IMR-90 (cell line): ENCODE data around the gene ANK3. TPM values are rescaled to one million over a fixed set of nuclear protein-coding genes. Genes with fewer than 3 reads are reported as not detected.

Experiments used
- ATAC-seq: fragments of 200-7000 bp; cut with Tn5 transposase; 2 replicates; pipeline ENCODE4 v1.9.1; 2020; ENCODE audit warnings: low read depth, mild to moderate bottlenecking, moderate library complexity
- BruUV-seq: library from RNA; stranded (reverse); fragments of 400-500 nt; replicated peaks from 2 replicates; lab custom pipeline; 2021; lab: Mats Ljungman, UMichigan
- CTCF ChIA-PET: fragments of 300-600 bp; formaldehyde crosslinking; extraction: SDS; loops from one replicate; lab custom pipeline; 2021; ENCODE audit warnings: antibody characterized with exemption; lab: Yijun Ruan, JAX
- POLR2A ChIA-PET: fragments of 300-600 bp; sonication (Branson Sonifier 250); formaldehyde crosslinking; loops from one replicate; lab custom pipeline; 2022; ENCODE audit warnings: antibody characterized with exemption; ENCODE audit not compliant: unreplicated experiment; lab: Charles Lee
- DNase-seq: peaks from one replicate; pipeline ENCODE4 v3.0.0; 2013
- H2AFZ ChIP-seq: replicated peaks from 2 replicates; pipeline ENCODE3; 2013; ENCODE audit warnings: low read length, mild to moderate bottlenecking; ENCODE audit not compliant: poor library complexity
- H2AK5ac ChIP-seq: 2 replicates; pipeline ENCODE4 v1.6.1; 2013; ENCODE audit warnings: low read depth, low read length, inconsistent platforms
- H2AK9ac ChIP-seq: replicated peaks from 2 replicates; pipeline ENCODE3; 2013; ENCODE audit warnings: mild to moderate bottlenecking, low read depth, low read length, moderate library complexity; ENCODE audit not compliant: poor library complexity
- H2BK120ac ChIP-seq: 2 replicates; pipeline ENCODE4 v1.6.1; 2013; ENCODE audit warnings: low read depth, low read length, inconsistent platforms
- H2BK15ac ChIP-seq: 3 replicates; pipeline ENCODE4 v1.6.1; 2013; ENCODE audit warnings: low read depth, low read length, inconsistent platforms
- H2BK20ac ChIP-seq: 2 replicates; pipeline ENCODE4 v1.6.1; 2013; ENCODE audit warnings: low read depth, mild to moderate bottlenecking, inconsistent platforms, low read length, moderate library complexity
- H2BK5ac ChIP-seq: 2 replicates; pipeline ENCODE4 v1.6.1; 2013; ENCODE audit warnings: mild to moderate bottlenecking, low read depth, low read length, inconsistent platforms; ENCODE audit not compliant: poor library complexity, severe bottlenecking
- H3K14ac ChIP-seq: replicated peaks from 2 replicates; pipeline ENCODE4 v1.6.1; 2013; ENCODE audit warnings: low read depth, low read length, inconsistent platforms
- H3K18ac ChIP-seq: 2 replicates; pipeline ENCODE4 v1.6.1; 2013; ENCODE audit warnings: low read depth, low read length, control low read depth
- H3K23ac ChIP-seq: 2 replicates; pipeline ENCODE4 v1.6.1; 2013; ENCODE audit warnings: low read depth, low read length, inconsistent platforms
- H3K27ac ChIP-seq: 2 replicates; pipeline ENCODE4 v1.5.1; 2013; ENCODE audit warnings: mild to moderate bottlenecking, control low read depth, low read length; ENCODE audit not compliant: insufficient read depth
- H3K27me3 ChIP-seq: 2 replicates; pipeline ENCODE4 v1.6.1; 2013; ENCODE audit warnings: low read length; ENCODE audit not compliant: control insufficient read depth, insufficient read depth
- H3K36me3 ChIP-seq: 2 replicates; pipeline ENCODE4 v1.6.1; 2013; ENCODE audit warnings: low read length, mixed read lengths; ENCODE audit not compliant: control insufficient read depth, insufficient read depth
- H3K4ac ChIP-seq: 2 replicates; pipeline ENCODE4 v1.6.1; 2013; ENCODE audit warnings: low read depth, low read length, inconsistent platforms
- H3K4me1 ChIP-seq: 2 replicates; pipeline ENCODE4 v1.6.1; 2013; ENCODE audit warnings: low read length, mixed read lengths; ENCODE audit not compliant: control insufficient read depth, insufficient read depth
- H3K4me2 ChIP-seq: 2 replicates; pipeline ENCODE4 v1.6.1; 2013; ENCODE audit warnings: low read depth, mild to moderate bottlenecking, control low read depth, low read length, moderate library complexity
- H3K4me3 ChIP-seq: 2 replicates; pipeline ENCODE4 v1.5.1; 2013; ENCODE audit warnings: low read depth, mild to moderate bottlenecking, control low read depth, low read length, moderate library complexity; ENCODE audit not compliant: insufficient read depth
- H3K56ac ChIP-seq: 2 replicates; pipeline ENCODE4 v1.6.1; 2013; ENCODE audit warnings: low read length, inconsistent platforms; ENCODE audit not compliant: insufficient read depth; ENCODE audit errors: extremely low read depth
- H3K79me1 ChIP-seq, 2 experiments: 2 replicates each; pipeline ENCODE4 v1.6.1; 2013; ENCODE audit warnings: low read length in 2 of 2, inconsistent platforms in 1 of 2, low read depth in 1 of 2
- H3K9ac ChIP-seq: 2 replicates; pipeline ENCODE4 v1.6.1; 2013; ENCODE audit warnings: low read depth, low read length, control low read depth
- H3K9me1 ChIP-seq: 2 replicates; pipeline ENCODE4 v1.6.1; 2013; ENCODE audit warnings: low read length, inconsistent platforms; ENCODE audit not compliant: insufficient read depth
- H3K9me3 ChIP-seq: 2 replicates; pipeline ENCODE4 v1.6.1; 2013; ENCODE audit warnings: low read length; ENCODE audit not compliant: control insufficient read depth, insufficient read depth
- H4K20me1 ChIP-seq: 2 replicates; pipeline ENCODE4 v1.6.1; 2013; ENCODE audit warnings: low read length, inconsistent platforms; ENCODE audit not compliant: insufficient read depth
- H4K5ac ChIP-seq: 2 replicates; pipeline ENCODE4 v1.6.1; 2013; ENCODE audit warnings: mild to moderate bottlenecking, low read depth, low read length, control low read depth
- H4K8ac ChIP-seq, 2 experiments: 2 replicates each; pipeline ENCODE4 v1.6.1; 2013; ENCODE audit warnings: low read depth in 2 of 2, low read length in 2 of 2, control low read depth in 1 of 2, inconsistent platforms in 1 of 2
- H4K91ac ChIP-seq: 2 replicates; pipeline ENCODE4 v1.6.1; 2013; ENCODE audit warnings: low read depth, low read length, inconsistent platforms; ENCODE audit not compliant: insufficient read depth
- CHD1 ChIP-seq: IDR thresholded peaks from 2 replicates; pipeline ENCODE4 v1.6.1; 2012; ENCODE audit warnings: low read depth, low read length, improper control_type of control experiment
- MAZ ChIP-seq: IDR thresholded peaks from 2 replicates; pipeline ENCODE4 v1.6.1; 2012; ENCODE audit warnings: low read depth, mild to moderate bottlenecking, low read length, improper control_type of control experiment, moderate library complexity, borderline replicate concordance
- RAD21 ChIP-seq: IDR thresholded peaks from 2 replicates; pipeline ENCODE4 v1.6.1; 2012; ENCODE audit warnings: low read length, improper control_type of control experiment
- dilution Hi-C: fragments of 300-500 bp; cut with HindIII; formaldehyde crosslinking; loops from one replicate; pipeline ENCODE4 v1.14.3; 2018; ENCODE audit warnings: low sequenced_read_pairs; ENCODE audit not compliant: unreplicated experiment
- in situ Hi-C: fragments of 300-500 bp; cut with MboI; formaldehyde crosslinking; loops from 3 replicates; pipeline ENCODE4 v1.14.3; 2019; ENCODE audit warnings: low sequenced_read_pairs, inconsistent platforms, mixed read lengths
- intact Hi-C: fragments of 100-400 bp; cut with micrococcal nuclease; formaldehyde crosslinking; loops from 2 replicates; pipeline ENCODE4 v1.10.0; 2022
- polyA plus RNA-seq, 3 experiments: library from polyadenylated mRNA; depleted of rRNA; stranded (reverse); fragments of >200 nt; gene quantifications; 2 replicates each; pipeline ENCODE4 v1.2.3, GENCODE V29; 2012; ENCODE audit warnings: low replicate concordance in 1 of 3
- total RNA-seq: library from RNA; depleted of rRNA; stranded (reverse); fragments of >200 nt; gene quantifications from 2 replicates; pipeline ENCODE4 v1.2.3, GENCODE V29; 2012

The ANK3 gene
- total and polyA plus RNA-seq, 2 of the 4 experiments (the other 2 are of a cell fraction) = 0.63 to 1.8 TPM

DNA sequence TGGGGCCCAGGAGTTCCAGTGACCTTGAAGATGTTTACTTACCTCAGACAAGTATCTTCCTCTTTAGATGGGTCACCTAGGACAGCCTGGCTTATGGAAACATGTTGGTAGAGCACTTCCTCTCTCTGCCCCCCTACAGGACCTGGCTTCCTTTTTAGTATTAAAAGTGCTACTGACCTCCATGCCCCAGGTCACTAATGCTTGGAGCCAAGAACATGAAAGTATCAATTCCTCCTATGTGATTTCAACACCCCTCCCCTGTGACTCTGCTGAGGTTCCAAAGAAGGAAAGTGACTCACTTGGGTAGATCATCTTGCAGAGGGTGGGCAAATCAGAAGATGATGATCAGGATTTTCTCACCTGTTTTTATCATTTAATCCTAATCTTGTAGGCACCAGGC lies 358.0 kb downstream of the ANK3 start:
- Histone ChIP-seq H2AK5ac (no peak overlapping the region), H3K36me3 (no peaks in the 10 kb centered on the region), H3K27me3 (no peaks in the 10 kb centered on the region), H4K91ac (no peak overlapping the region), H3K14ac (no peak overlapping the region), H3K4ac (no peak overlapping the region), H3K27ac (no peak overlapping the region), H4K20me1 (no peaks in the 10 kb centered on the region), H3K56ac (no peak overlapping the region), H3K9me3 (no peaks in the 10 kb centered on the region), H3K4me3 (no peak overlapping the region), H3K79me1 (no peaks in the 10 kb centered on the region), H2BK120ac (no peak overlapping the region), H3K18ac (no peak overlapping the region), H3K9ac (no peak overlapping the region), H2BK20ac (no peak overlapping the region), H3K23ac (no peak overlapping the region), H4K5ac (no peak overlapping the region), H3K4me1 (no peaks in the 10 kb centered on the region), H2AK9ac (no peak overlapping the region), H3K4me2 (no peak overlapping the region), H4K8ac (no peak overlapping the region), H2BK5ac (no peak overlapping the region), H2BK15ac (no peak overlapping the region), H2AFZ (no peak overlapping the region), H3K9me1 (no peaks in the 10 kb centered on the region)
- POLR2A ChIA-PET = no interaction called here
- DNase-seq (no peak), ATAC-seq (no peak)
- no TSS peak for BruUV-seq
- CTCF ChIA-PET = interaction anchor here (0.6 kb wide), 2 partner anchors 23 to 362 kb away, joined by 3 to 4 read pairs; no protein-coding TSS in a partner anchor
- in situ Hi-C loops = loop anchor here (25.0 kb wide), 1 partner anchor 394 kb away; no protein-coding TSS in a partner anchor
- dilution Hi-C loops = no loop called here
- intact Hi-C loops = no loop called here
- TF ChIP-seq RAD21 = no peak
- no peak for TF ChIP-seq CHD1
- TF ChIP-seq MAZ = no peak
